HCT116 (cell line): ENCODE data around the gene ZNF41. TPM values are rescaled to one million over a fixed set of nuclear protein-coding genes. Genes with fewer than 3 reads are reported as not detected.
A peak's percentile ranks its signal among the peaks of the same experiment; 100 is the strongest.

ENCODE experiments used
- ATAC-seq: fragments of 200-7000 bp; cut with Tn5 transposase; 2 replicates; pipeline ENCODE4 v1.9.1; 2020; ENCODE audit warnings: mild to moderate bottlenecking, moderate library complexity
- BruUV-seq: library from RNA; stranded (reverse); fragments of 400-500 nt; replicated peaks from 2 replicates; lab custom pipeline; 2021; lab: Mats Ljungman, UMichigan
- CTCF ChIA-PET: fragments of 300-600 bp; sonication (Branson Sonifier 250); formaldehyde crosslinking; loops from one replicate; lab custom pipeline; 2021; ENCODE audit warnings: antibody characterized with exemption; lab: Charles Lee
- POLR2A ChIA-PET: fragments of 300-600, 350-600 bp; sonication (Branson Sonifier 250); formaldehyde crosslinking; loops from one replicate; lab custom pipeline; 2021; ENCODE audit warnings: antibody characterized with exemption; lab: Charles Lee
- RAD21 ChIA-PET, 2 experiments: fragments of 300-600 bp; sonication (Branson Sonifier 250); formaldehyde crosslinking; loops; one replicate each; lab custom pipeline; 2023; ENCODE audit warnings: low total read pairs in 2 of 2; ENCODE audit not compliant: uncharacterized antibody in 2 of 2, unreplicated experiment in 2 of 2, low non-redundant PET in 1 of 2; lab: Charles Lee
- DNase-seq: peaks from one replicate; pipeline ENCODE4 v3.0.0-alpha.2; 2010; ENCODE audit warnings: low read depth, low spot score
- H2AFZ ChIP-seq: fragments of 200-600 bp; shearing (Covaris generic), sonication (generic); 2 replicates; pipeline ENCODE4 v1.6.1; 2017; ENCODE audit warnings: low read depth, mixed run types, mixed read lengths, antibody characterized with exemption, low read length; ENCODE audit not compliant: poor library complexity, severe bottlenecking
- H3K27ac ChIP-seq: 2 replicates; pipeline ENCODE4 v1.5.1; 2012; ENCODE audit warnings: low read depth, low read length
- H3K27me3 ChIP-seq: fragments of 200-600 bp; sonication (generic); 2 replicates; pipeline ENCODE4 v1.6.1; 2016; ENCODE audit warnings: mixed run types, low read length, mixed read lengths; ENCODE audit not compliant: insufficient read depth
- H3K36me3 ChIP-seq, 2 experiments: fragments of 200-500 bp in 1 of 2; fragments of 200-600 bp in 1 of 2; sonication (Bioruptor generic) in 1 of 2; sonication (generic) in 1 of 2; 2 replicates each; pipeline versions ENCODE4 v1.5.1 to v1.6.1; 2014 to 2016; ENCODE audit warnings: low read length in 2 of 2, inconsistent platforms in 1 of 2, mixed read lengths in 1 of 2, mixed run types in 1 of 2; ENCODE audit not compliant: insufficient read depth in 2 of 2, control insufficient read depth in 1 of 2
- H3K4me1 ChIP-seq, 2 experiments: fragments of 200-600 bp in 1 of 2; sonication (generic) in 1 of 2; 2 replicates each; pipeline versions ENCODE4 v1.5.1 to v1.6.1; 2012 to 2017; ENCODE audit warnings: low read length in 2 of 2, inconsistent platforms in 1 of 2, mild to moderate bottlenecking in 1 of 2, mixed read lengths in 1 of 2, mixed run types in 1 of 2, moderate library complexity in 1 of 2; ENCODE audit not compliant: insufficient read depth in 2 of 2, control insufficient read depth in 1 of 2
- H3K4me2 ChIP-seq: fragments of 200-600 bp; sonication (generic); 2 replicates; pipeline ENCODE4 v1.6.1; 2017; ENCODE audit warnings: mixed run types, low read length, mixed read lengths
- H3K4me3 ChIP-seq, 2 experiments: fragments of 200-600 bp in 1 of 2; sonication (generic) in 1 of 2; replicated peaks in 1 of 2; 2 replicates each; pipeline ENCODE4 v1.5.1; 2011 to 2016; ENCODE audit warnings: low read length in 2 of 2, control low read depth in 1 of 2, low read depth in 1 of 2, mild to moderate bottlenecking in 1 of 2, mixed read lengths in 1 of 2, mixed run types in 1 of 2
- H3K79me2 ChIP-seq: fragments of 200-600 bp; sonication (generic); 2 replicates; pipeline ENCODE4 v1.6.1; 2017; ENCODE audit warnings: mild to moderate bottlenecking, mixed run types, low read length, moderate library complexity, mixed read lengths; ENCODE audit not compliant: insufficient read depth
- H3K9ac ChIP-seq: fragments of 200-600 bp; sonication (generic); 2 replicates; pipeline ENCODE4 v1.6.1; 2016; ENCODE audit warnings: low read length, mixed read lengths
- H3K9me2 ChIP-seq: fragments of 200-600 bp; sonication (generic), shearing (Covaris generic); 2 replicates; pipeline ENCODE4 v1.6.1; 2017; ENCODE audit warnings: mixed run types, mild to moderate bottlenecking, moderate library complexity; ENCODE audit not compliant: insufficient read depth
- H3K9me3 ChIP-seq, 2 experiments: fragments of 200-500 bp in 1 of 2; fragments of 200-600 bp in 1 of 2; sonication (Bioruptor generic) in 1 of 2; sonication (generic) in 1 of 2; 2 replicates each; pipeline ENCODE4 v1.6.1; 2014 to 2017; ENCODE audit warnings: low read length in 2 of 2, mixed read lengths in 2 of 2, inconsistent platforms in 1 of 2, low read depth in 1 of 2, mild to moderate bottlenecking in 1 of 2, mixed run types in 1 of 2, moderate library complexity in 1 of 2; ENCODE audit not compliant: control insufficient read depth in 1 of 2, insufficient read depth in 1 of 2
- H4K20me1 ChIP-seq: fragments of 200-600 bp; sonication (generic), shearing (Covaris generic); 2 replicates; pipeline ENCODE4 v1.6.1; 2017; ENCODE audit warnings: mixed run types, mild to moderate bottlenecking, moderate library complexity; ENCODE audit not compliant: insufficient read depth
- EZH2 ChIP-seq: fragments of 200-600 bp; sonication (generic); IDR thresholded peaks from 2 replicates; pipeline ENCODE4 v1.6.1; 2017; ENCODE audit warnings: antibody characterized with exemption, mixed run types
- ZNF274 ChIP-seq: fragments of 200-500 bp; sonication (Bioruptor generic); IDR thresholded peaks from 2 replicates; pipeline ENCODE4 v1.6.1; 2014; ENCODE audit warnings: mild to moderate bottlenecking, low read depth, low read length, inconsistent platforms
- intact Hi-C: fragments of 100-400 bp; cut with micrococcal nuclease; formaldehyde crosslinking; loops from 2 replicates; pipeline ENCODE4 v1.10.0; 2022
- total RNA-seq: library from RNA; stranded (reverse); gene quantifications from one replicate; pipeline ENCODE4 v1.2.1, GENCODE V29; 2021; ENCODE audit not compliant: unreplicated experiment

The ZNF41 gene
- total RNA-seq, 1 experiment from 2014 or later, result 7.4 TPM

DNA sequence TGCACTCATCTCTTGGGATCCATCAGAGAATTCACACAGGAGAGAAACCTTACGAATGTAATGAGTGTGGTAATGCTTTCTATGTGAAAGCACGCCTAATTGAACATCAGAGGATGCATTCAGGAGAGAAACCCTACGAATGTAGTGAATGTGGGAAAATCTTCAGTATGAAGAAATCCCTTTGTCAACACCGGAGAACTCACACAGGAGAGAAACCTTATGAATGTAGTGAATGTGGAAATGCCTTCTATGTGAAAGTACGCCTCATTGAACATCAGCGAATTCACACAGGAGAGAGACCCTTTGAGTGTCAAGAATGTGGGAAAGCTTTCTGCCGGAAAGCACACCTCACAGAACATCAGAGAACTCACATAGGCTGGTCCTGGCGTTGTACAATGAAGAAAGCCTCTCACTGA is 69.8 kb downstream of the ZNF41 start:
- Histone ChIP-seq H3K79me2 (no peaks in the 10 kb centered on the region), H3K9me2 (no peaks in the 10 kb centered on the region), H3K4me2 (no peak overlapping the region), H3K27ac (no peak overlapping the region), H2AFZ (no peak overlapping the region), H3K27me3 (no peaks in the 10 kb centered on the region), H4K20me1 (no peaks in the 10 kb centered on the region), H3K36me3 (no peaks in the 10 kb centered on the region), H3K4me1 (no peaks in the 10 kb centered on the region), H3K4me3 (no peak overlapping the region), H3K9ac (no peak overlapping the region), H3K9me3 (no peaks in the 10 kb centered on the region; a peak in 1 of 4 replicates)
- ChIA-PET RAD21 (no interaction called here), POLR2A (no interaction called here), CTCF (no interaction called here)
- TF ChIP-seq ZNF274 (peak; percentile 75), EZH2 (no peak)
- BruUV-seq, result no TSS peak
- ATAC-seq, result no peak
- DNase-seq, result no peak
- intact Hi-C loops, result no loop called here

Other genes with a start within 250 kb of the ZNF41 start
- gene ZNF157, start 112.6 kb downstream of the ZNF41 start, total RNA-seq, result not detected
- gene ARAF, start 78.0 kb upstream of the ZNF41 start, total RNA-seq, result 35.4 TPM
- 225 TPM for gene TIMP1, start 99.2 kb upstream of the ZNF41 start, total RNA-seq
- 0.86 TPM for gene SYN1, start 136.6 kb upstream of the ZNF41 start, total RNA-seq
- gene CFP, start 146.7 kb upstream of the ZNF41 start, total RNA-seq, result 1.3 TPM
- 57.0 TPM for gene ELK1, start 167.3 kb upstream of the ZNF41 start, total RNA-seq
- gene UXT, start 176.0 kb upstream of the ZNF41 start, total RNA-seq, result 106 TPM